Fibroblast of skin of scalp (primary cell): Measurements from ENCODE around the gene CDH18. TPM values are rescaled to one million over a fixed set of nuclear protein-coding genes. Genes with fewer than 3 reads are reported as not detected.

ENCODE experiments used
- DNase-seq: peaks from one replicate; pipeline ENCODE4 v3.0.0-alpha.2; 2013
- polyA plus RNA-seq, 2 experiments: library from polyadenylated mRNA; unstranded; fragments of 120-200 nt; gene quantifications; one replicate each; pipeline ENCODE4 v1.2.1, GENCODE V29; 2013; ENCODE audit not compliant: insufficient read length in 2 of 2

CDH18 gene, protein sequence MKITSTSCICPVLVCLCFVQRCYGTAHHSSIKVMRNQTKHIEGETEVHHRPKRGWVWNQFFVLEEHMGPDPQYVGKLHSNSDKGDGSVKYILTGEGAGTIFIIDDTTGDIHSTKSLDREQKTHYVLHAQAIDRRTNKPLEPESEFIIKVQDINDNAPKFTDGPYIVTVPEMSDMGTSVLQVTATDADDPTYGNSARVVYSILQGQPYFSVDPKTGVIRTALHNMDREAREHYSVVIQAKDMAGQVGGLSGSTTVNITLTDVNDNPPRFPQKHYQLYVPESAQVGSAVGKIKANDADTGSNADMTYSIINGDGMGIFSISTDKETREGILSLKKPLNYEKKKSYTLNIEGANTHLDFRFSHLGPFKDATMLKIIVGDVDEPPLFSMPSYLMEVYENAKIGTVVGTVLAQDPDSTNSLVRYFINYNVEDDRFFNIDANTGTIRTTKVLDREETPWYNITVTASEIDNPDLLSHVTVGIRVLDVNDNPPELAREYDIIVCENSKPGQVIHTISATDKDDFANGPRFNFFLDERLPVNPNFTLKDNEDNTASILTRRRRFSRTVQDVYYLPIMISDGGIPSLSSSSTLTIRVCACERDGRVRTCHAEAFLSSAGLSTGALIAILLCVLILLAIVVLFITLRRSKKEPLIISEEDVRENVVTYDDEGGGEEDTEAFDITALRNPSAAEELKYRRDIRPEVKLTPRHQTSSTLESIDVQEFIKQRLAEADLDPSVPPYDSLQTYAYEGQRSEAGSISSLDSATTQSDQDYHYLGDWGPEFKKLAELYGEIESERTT
- 0.93 TPM for polyA plus RNA-seq (2013, experiment 1 of 2; ENCODE audit: insufficient read length)
- polyA plus RNA-seq (2013, experiment 2 of 2; ENCODE audit: insufficient read length): 1.3 TPM

DNA sequence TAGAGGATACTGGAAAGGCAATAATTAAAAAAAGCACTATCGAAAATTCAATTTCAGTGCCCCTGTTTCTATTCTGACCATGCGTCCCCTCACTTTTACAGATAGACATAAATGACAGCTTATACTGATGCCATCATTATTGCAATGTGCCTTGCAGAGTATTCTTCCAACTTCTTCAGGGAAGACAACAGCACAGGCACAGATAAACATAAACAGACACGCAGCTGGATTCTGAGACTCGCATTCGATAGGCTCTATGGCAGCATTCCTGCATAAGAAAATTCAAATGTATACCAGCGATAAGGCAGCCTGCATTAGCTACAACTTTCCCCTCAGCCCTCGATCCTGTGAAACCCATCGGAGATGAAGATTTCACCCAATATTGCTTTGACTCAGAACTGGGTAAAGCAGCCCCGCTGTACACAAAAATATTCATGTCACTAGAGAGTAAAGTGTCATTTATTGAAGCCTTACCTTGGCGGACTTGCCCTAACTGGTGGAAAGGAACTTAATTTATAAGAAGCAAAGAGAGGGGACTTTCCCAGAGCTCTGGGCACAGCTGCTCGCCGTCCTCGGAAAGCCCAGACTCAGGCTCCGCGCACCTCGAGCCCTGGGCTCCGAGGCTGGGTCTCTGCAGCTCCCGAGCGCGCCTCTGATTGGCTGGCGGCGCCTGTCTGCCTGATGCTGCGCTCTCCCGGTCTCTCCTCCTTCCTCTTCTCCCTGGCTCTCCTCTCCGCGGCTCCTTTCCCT is at the start of gene CDH18:
TSS of gene CDH18 (minus strand) at position 589 of the 750 bp plus-strand sequence. CDS start 149,214 bp downstream, outside the sequence.
- DNase-seq: peak; percentile 70

DNA sequence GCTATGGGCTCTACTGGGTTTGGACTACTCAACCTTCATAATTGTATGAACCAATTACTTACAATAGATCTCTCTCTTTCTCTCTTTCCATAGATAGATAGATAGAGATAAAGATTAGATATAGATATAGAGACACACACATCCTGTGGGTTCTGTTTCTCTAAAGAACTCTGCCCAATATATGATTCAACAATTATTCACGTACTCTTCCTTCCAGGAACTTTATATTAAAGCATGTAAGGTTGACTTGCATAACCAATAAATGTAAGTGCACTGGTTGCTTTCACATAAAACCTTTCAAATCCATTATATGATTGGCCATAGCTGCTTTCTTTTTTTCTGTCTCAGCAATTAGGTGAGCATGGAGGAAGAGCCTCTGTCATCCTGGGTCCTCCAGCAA is 46.7 kb upstream of the CDH18 start:
- no peak for DNase-seq

DNA sequence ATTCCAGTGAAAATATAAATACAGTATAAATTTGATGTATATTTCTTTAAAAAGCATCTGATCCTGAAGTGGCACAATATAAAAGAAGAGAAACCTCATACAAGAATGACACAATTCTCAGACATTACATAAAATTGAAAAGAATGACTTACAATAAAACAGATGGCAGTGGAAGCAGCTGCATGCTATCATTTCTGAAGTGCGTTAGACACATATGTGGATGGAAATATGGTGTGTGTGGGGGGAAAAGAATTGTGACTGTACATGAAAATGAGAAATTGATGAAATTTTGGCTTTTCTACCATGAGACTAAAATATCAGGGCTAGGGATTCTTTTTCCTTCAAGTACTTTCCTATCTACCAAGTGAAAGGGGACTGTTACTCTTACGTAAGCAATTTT is 45.9 kb upstream of the CDH18 start:
- DNase-seq: no peak

DNA sequence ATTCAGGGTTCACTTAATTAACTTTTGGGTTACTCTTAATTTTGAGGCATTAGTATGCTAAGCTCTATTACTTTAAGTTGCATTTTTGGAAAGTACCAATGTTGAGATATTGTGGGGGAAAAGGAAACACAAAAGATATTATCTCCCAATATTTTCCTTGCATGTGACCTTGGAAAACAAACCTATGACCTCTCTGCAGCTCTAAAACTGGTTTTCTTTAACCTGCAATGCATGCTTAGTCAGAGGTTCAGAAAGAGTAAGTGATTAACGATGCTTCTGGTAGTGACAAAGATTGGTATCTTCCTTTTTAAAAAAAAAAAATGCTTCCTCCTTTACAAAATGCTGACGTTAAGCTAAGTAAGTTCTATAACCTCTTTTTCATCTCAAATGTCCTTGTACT is 44.9 kb upstream of the CDH18 start:
- DNase-seq: no peak

DNA sequence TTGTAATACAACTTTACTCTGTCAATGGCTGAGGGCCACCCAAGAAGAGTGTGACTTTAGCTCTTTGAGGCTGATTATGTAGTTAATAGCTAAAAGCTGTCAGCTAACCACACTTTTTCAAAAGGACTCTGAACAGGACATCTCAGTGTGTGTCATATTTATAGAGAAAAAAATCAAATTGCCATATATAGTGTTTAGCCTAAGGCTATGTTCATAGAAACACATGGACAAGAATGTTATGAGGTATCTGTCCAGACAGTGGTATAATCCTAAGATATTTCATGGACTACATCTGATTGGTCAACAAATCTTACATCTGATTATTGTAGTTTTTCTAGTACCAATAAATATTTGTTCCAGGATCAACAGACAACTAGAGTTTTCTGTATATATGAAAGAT is 42.1 kb upstream of the CDH18 start:
- peak; percentile 24 for DNase-seq

DNA sequence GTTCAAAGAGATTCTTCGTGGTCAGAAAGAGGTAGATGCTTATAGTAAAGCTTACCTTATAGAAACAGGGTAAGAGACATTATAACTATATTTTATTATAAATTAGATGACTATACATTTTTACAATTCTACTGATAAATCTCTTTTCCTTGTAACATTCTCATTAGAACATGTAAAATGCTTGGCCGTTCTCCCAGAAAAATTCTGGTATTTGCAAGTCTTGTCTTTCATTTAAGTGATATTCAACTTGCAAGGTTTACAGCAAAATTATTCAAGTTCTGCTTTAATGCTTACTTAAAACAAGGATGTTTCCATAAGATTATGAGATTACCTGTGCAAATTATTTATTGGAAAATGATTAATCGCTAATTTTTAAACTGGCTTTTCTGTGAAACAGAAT is 41.3 kb upstream of the CDH18 start:
- no peak for DNase-seq

DNA sequence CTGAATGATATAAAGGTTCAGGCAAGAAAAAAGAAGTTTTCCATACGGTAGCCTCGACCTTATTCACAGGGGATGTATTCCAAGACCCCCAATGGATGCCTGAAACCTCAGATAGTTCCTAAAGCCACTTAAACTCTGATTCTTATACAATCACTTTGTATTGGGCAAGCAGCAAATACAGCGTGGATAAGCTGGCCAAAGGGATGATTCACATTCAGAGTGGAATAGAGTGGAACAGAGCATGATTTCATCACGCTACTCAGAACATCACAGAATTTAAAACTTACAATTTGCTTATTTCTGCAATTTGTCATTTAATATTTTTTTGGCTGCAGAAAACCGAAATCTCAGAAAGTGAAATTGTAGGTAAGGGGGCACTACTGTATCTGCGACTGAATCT is 40.5 kb upstream of the CDH18 start:
- DNase-seq: no peak

DNA sequence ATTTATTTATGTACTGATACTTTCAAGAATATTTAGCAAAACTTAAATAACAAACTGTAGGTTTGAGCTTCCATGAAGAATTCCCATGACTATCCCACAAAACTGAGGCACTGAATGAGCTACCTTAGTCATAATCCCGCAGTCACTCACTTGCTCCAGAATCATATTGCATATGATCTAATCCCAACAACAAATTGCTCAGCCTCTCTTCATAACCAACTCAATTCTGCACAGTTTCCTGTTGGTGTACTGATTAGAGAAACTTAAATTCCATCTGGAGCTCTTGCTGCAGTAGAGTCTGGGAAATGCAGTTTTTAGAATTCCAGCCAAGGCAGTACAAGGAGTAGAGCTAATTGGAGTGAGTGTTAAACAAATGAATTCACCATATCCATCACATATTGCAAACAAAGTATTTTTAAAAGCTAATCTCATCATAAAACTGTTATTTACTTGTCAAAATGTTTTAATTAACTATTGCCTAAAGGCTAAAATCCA is 35.7 kb upstream of the CDH18 start:
- DNase-seq: no peak

DNA sequence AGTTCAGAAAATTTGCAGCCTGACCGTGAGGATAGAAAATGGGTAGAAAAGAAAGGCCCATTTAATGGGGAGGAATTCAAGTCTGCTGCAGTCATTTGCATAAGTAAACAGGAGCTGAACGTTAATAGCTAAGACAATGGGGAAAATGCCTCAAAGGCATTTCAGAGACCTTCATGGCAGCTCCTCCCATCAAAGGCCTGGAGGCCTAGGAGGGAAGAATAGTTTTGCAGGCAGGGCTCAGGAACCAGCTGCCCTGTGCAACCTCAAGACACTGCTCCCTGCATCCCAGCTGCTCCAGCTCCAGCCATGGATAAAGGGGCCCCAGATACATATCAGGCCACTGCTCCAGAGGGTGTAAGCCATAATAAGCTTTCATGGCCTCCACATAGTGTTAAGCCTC is 32.2 kb upstream of the CDH18 start:
- no peak for DNase-seq

DNA sequence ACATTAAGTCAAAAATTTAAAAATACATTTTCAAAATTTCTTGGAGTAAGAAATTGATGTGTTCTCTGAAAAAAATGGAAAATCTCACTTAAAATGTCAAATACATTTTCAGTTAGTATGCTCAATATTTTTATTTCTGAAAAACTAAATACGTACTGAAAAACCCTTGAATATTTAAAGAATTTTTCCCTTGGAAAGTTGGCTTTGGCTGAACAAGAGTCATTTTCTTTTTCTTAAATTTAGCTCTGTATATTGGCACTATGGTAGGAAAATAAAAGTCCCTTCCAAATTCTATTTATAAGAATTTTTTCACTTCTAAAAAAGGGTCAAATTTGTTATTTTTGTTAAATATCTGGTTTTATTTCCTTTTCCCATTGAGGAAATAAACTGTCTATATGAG is 29.0 kb upstream of the CDH18 start:
- DNase-seq: no peak

DNA sequence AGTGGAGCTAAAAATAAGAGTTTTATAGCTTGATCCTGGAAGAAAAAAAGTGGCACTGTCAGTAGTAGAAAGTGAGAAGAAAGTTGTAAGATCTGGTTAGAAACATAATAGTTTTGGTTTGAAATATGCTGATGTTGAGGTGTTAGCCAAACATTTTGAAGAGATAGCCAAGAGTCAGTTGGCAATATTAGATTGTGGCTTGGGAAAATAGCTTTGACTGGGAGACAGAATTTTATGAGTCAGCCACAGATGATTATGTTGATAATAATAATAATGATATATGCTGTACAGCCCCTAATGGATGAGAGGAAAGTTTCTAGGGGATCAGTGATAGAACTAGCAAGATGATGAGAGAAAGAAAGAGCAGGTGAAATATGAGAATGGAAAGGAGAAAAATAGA is 12.4 kb upstream of the CDH18 start:
- DNase-seq: peak; percentile 41

DNA sequence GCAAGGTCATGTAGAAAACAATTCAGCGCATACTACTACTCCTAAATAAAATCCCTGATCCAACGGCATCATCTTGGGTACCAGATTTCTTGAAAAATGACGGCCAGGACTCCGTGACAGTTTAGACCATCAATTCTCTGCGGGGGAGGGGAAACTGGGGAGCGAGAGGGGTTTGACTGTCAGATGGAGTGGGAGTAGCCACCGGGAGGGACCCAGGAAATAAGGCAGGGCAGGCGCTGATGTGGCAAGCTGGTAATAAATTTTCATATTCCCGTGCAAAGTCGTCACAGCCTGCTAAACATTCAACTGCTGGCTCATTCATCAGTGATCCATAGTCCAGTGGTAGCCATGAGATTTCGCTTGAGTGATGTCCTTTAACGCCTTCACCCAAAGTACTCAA is 457 bp upstream of the CDH18 start:
- peak; percentile 0 for DNase-seq

DNA sequence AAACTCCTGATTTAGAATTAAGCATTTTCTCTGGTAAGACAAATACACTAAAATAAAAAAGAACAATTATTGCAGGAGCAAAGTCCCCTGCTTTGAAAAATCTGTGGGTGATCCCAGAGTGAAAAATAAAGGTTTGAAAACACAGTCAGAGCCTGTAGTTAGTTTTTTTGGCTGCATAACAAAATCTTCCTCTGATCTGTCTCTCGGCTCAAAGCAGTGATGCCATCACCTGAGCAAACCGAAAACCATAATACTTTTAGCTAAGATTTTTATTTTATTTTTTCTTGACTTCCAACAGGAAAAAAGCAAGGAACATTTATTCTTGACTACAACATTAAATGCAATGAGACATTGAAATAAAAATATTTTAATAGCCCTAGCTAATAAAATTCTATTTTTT is 1.2 kb downstream of the CDH18 start:
- DNase-seq: no peak

DNA sequence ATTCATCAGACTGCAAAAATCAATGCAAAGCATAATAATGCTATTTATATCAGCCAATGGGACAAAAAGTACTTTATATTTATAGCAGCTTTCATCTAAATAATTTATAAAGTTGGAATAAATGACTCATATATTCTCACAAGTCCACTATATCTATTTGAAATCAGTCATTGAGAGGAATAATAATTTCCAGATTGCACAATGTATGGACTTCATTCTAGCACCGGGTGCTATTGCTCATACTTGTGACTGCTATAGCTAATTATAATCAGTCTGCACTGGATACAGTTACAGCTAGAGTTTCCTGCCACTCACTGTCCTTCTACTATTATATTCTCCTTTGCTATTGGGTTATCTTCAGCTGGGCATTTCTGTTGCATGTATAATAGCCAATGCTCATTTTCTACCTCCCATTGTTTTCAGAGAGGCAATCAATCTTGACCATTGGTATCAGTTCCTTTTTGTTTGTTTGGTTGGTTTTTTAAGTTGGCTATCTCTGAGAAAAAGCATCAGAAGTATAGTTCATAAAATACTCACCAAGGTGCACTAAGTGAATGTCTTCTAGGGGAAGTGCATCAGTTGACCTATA is 1.9 kb downstream of the CDH18 start:
- DNase-seq: peak; percentile 64

DNA sequence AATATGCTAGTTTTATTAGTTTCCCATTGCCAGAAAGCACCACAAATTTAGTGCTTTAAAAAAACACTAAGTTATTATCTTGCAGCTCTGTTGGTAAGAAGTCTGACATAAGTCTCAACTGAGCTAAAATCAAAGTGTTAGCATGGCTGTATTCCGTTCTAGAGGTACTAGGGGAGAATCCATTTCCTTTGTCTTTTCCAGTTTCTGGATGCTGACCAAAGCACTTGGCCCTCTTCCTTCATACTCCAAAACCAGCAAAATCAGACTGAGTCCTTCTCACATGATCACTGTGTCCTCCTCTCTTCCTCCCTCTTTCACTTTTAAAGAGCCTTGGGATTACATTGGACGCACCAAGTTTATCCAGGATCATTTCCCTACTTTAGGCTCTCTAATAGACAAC is 9.5 kb downstream of the CDH18 start:
- no peak for DNase-seq

DNA sequence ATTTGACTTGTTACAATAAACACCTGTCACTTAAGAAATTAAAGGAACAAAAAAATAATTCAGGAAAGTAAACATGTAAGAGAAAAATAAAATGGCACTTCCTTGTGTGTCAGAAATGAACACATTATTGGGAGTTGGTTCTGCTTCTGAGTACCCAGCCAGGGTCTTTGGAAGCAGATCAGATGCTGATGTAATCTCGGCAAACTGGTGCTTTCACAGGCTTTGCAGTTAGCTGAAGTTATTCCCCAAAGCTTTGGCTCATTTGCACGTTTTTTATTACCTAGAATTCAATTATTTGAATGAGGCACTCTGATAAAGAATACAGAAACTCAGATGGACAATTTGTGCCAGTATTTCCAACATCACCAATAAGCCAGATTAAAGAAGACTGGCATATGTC is 10.9 kb downstream of the CDH18 start:
- DNase-seq: no peak

DNA sequence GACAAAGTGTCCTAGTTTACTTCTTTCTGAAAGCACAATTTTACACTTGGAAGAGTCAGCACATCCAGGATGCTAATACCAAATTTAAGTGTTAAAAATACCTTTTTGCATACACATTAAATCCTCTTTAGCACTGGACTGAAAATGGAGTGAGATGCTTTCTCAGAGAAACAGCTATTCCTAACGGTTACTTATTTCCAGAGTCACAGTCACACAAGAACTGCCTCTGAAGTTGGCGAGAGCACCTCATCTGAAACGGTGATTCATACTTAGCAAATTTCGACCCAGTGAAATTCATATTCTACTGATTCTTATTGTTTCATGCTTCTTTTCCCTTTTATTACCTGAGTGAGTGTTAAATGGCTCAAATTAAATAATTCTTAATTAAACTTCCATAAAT is 12.2 kb downstream of the CDH18 start:
- DNase-seq: no peak

DNA sequence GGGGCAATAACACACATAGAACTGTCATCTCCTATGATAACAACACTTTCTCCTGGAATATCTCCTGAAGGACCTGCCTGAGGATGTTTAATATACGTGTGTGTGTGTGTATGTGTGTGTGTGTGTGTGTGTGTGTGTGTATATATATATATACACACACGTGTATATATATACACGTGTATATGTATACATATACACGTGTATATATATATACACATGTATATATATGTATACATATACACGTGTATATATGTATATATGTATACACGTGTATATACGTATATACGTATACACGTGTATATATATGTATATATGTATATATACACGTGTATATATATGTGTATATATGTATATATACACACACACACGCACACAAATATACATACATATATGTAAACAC is 27.5 kb downstream of the CDH18 start:
- DNase-seq: no peak

DNA sequence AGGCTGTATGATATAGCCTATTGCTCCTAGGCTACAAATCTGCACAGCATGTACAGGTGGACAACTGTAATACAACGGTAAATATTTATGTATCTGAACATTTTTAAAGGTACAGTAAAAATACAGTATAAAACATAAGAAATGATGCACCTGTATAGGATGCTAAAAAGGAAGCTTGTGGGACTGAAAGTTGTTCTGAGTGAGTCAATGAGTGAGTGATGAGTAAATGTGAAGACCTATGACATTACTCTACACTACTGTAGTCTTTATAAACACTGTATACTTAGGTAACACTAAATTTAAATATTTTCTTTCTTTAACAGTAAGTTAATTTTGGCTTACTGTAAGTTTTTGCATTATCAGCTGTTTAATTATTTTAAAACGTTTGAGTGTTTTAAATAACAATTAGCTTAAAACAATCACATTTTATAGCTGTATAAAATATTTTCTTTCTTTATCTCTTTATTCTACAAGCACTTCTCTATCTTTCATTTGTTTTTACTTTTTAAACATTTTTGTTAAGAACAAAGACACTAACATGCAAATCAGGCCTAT is 28.1 kb downstream of the CDH18 start:
- no peak for DNase-seq

DNA sequence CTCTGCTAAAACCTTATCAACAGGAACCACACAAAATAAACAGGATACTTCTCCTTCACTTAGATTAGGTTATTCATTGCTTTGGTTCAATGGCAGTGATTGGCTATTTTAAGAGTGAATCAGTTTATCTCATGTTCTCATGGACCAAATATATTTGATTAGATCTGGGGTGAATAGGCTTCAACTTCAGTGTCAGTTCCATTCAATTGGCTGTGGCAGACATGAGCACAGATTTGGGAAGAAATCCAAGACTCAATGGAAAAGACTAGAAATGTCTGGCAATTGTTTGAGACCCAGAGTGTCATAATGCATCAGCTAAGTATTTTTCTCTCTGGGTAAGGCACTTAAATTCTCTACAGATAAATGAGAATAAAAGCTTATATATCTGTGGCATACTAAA is 37.1 kb downstream of the CDH18 start:
- no peak for DNase-seq

DNA sequence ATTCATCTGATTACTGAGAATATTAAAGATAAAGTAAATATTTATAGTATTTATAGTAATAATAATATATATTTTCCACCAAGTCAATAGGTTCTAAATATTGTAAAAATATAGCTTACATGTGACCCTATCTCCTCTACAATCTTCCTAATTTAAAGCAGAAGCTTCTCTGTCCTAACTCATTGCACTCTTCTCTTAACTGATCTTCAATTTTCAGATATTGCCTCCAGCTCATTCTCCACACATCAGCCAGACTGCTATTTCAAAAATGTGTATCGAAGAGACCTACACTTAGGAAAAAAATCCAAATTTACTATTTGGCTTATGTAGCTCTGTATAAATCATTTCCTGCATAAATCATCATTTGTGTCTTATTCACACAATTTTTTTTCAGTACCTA is 47.8 kb downstream of the CDH18 start:
- DNase-seq: no peak

DNA sequence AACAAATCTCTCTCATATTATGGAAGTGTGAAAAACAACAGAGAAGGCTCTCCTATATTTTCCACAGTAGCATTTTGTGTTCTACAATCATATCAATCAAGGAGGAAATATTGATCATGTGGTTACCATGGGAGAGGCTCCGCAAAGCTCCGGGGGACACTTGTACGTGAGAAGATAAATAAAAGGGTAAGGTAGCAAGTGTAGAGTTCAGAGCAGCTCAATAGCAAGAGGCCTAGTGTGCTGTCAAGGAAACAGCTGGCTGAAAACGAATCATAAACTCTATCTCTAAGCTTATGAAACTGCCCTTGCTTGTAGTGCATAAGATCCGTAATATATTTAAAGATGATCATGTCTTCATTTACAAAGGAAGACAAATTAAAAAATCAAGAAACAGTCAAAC is 57.5 kb downstream of the CDH18 start:
- no peak for DNase-seq
